ENCODE data around the gene TNFAIP3.

The TNFAIP3 gene

GRCh38 chr6:137927777-137928218, 60.7 kb downstream of the TNFAIP3 start:
- DNase-seq: peak; percentile 62

- no peak for DNase-seq
These were observed 61.2 kb downstream of the TNFAIP3 start for GRCh38 chr6:137928286-137928685.

- DNase-seq: no peak
These were observed 64.9 kb downstream of the TNFAIP3 start for GRCh38 chr6:137931849-137932465.
